Measurements from ENCODE around the gene MCL1. TPM values are rescaled to one million over a fixed set of nuclear protein-coding genes. Genes with fewer than 3 reads are reported as not detected.
"Not testable (repeated sequence)": the region's sequence is repeated elsewhere in the genome, so short reads cannot be mapped to it uniquely, and the experiment has no call there.

The MCL1 gene
- total RNA-seq, 2 donors from 2014 or later = 96.7 to 146 TPM

GRCh38 chr1:150582371-150582770 lies 3.0 kb upstream of the MCL1 start:
- DNase-seq (ENCODE audit: low spot score) = no peak
- Histone ChIP-seq H3K36me3 (peaks cover 18% of the 10 kb centered on the region), H3K4me1 (peaks cover 0 to 8% of the 10 kb centered on the region in 2 donors), H3K4me3 (no peak overlapping the region), H3K27me3 (no peaks in the 10 kb centered on the region), H3K27ac (no peak overlapping the region), H3K9me3 (no peaks in the 10 kb centered on the region)
- TF ChIP-seq, protein P1, sequence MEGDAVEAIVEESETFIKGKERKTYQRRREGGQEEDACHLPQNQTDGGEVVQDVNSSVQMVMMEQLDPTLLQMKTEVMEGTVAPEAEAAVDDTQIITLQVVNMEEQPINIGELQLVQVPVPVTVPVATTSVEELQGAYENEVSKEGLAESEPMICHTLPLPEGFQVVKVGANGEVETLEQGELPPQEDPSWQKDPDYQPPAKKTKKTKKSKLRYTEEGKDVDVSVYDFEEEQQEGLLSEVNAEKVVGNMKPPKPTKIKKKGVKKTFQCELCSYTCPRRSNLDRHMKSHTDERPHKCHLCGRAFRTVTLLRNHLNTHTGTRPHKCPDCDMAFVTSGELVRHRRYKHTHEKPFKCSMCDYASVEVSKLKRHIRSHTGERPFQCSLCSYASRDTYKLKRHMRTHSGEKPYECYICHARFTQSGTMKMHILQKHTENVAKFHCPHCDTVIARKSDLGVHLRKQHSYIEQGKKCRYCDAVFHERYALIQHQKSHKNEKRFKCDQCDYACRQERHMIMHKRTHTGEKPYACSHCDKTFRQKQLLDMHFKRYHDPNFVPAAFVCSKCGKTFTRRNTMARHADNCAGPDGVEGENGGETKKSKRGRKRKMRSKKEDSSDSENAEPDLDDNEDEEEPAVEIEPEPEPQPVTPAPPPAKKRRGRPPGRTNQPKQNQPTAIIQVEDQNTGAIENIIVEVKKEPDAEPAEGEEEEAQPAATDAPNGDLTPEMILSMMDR (IDR thresholded peaks at IDR 0.05) = no peak

DNA sequence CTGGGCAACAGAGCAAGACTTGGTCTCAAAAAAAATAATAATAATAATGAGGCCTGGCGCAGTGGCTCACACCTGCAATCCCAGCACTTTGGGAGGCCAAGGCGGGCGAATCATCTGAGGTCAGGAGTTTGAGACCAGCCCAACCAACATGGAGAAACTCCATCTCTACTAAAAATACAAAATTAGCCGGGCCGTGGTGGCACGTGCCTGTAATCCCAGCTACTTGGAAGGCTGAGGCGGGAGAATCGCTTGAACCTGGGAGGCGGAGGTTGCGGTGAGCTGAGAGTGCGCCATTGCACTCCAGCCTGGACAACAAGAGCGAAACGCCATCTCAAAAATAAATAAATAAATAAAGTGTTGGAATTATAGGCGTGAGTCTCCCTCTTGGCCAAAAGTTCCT lies 2.6 kb upstream of the MCL1 start:
- H3K4me1 ChIP-seq; H3K27ac ChIP-seq; DNase-seq (ENCODE audit: low spot score): not testable (repeated sequence)

GRCh38 chr1:150581437-150581836 lies 2.0 kb upstream of the MCL1 start:
- H3K27me3 ChIP-seq; H3K27ac ChIP-seq; H3K4me1 ChIP-seq; H3K9me3 ChIP-seq; H3K4me3 ChIP-seq; DNase-seq (ENCODE audit: low spot score): not testable (repeated sequence)
- H3K36me3 ChIP-seq = peaks cover 27% of the 10 kb centered on the region

More for the DNA sequence above, 2.6 kb upstream of the MCL1 start:
- peaks cover 22% of the 10 kb centered on the region for H3K36me3 ChIP-seq
- not testable (repeated sequence) for H3K27me3 ChIP-seq, H3K4me3 ChIP-seq, H3K9me3 ChIP-seq

- H3K4me1 ChIP-seq = peaks cover 0 to 12% of the 10 kb centered on the region in 2 donors
- H3K36me3 ChIP-seq = peaks cover 32% of the 10 kb centered on the region
- H3K27me3 ChIP-seq; H3K4me3 ChIP-seq; H3K27ac ChIP-seq; H3K9me3 ChIP-seq; DNase-seq (ENCODE audit: low spot score): not testable (repeated sequence)
These were observed 1.6 kb upstream of the MCL1 start for GRCh38 chr1:150580966-150581365.

DNA sequence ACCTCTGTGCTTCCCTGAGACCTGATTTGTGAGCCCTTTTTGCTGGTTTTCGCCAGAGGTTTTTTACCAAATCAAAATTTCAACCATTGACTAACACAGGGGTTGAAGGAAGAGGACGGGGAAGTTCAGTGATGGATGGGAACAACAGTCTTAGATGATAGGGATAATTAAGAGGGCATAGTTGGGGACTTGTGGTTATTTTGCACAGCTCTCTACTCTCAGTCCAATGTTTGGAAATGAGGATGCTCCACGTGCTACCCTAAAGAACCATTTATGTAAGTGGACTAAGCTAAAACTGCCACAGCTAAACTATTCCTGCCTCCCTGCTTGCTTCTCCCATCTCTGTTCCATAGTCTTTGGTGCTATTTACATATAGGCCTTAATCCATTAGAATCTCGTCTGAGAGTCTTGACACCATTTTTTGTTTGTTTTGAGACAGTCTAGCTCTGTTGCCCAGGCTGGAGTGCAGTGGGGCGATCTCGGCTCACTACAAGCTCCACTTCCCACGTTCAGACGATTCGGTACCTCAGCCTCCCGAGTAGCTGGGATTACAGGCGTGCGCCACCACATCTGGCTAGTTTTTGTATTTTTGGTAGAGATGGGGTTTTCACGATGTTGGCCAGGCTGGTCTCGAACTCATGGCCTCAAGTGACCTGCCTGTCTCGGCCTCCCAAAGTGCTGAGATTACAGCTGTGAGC lies 684 bp upstream of the MCL1 start:
- Histone ChIP-seq H3K36me3 (peaks cover 41% of the 10 kb centered on the region), H3K4me1 (peaks cover 0 to 19% of the 10 kb centered on the region in 2 donors), H3K9me3 (no peaks in the 10 kb centered on the region), H3K27ac (peak overlapping the region; percentile 98 to 100), H3K4me3 (peak overlapping the region; percentile 34 to 90), H3K27me3 (no peaks in the 10 kb centered on the region)
- TF ChIP-seq, protein P1 (IDR thresholded peaks at IDR 0.05) = no peak
- DNase-seq (ENCODE audit: low spot score) = no peak

GRCh38 chr1:150578272-150579109 lies 919 bp downstream of the MCL1 start:
- TF ChIP-seq, protein P1 (IDR thresholded peaks at IDR 0.05) = no peak

DNA sequence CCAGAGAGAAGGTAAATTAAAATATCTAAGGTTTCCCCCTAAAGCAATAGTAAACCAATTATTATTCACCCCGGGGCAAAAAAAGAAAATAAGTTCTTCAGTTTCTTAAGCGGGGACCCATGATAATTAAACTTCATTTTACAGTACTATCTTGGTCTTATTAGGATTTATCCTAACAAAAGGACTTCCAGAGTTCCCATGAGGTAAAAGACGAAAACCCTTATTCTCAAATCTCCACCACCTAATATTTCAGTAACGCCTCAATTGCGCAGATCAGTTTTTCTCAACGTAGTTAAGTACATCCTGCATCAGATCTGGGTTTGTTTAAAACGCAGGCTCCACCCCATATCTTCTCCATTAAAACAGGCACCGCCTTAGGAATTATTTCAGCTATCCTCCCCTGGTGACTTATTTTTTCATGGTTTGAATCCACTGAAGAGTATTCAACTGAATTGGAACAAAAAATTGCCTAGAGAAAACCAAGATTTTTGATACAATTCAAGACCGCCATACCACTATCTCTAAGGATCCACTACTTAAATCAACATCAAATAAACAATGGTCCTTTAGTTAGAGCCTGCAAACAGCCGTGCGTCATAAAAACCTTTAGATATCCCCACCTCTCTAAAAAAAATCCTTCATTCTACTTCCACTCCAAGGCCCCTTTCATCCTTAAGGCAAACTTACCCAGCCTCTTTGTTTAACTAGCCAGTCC lies 1.7 kb downstream of the MCL1 start:
- TF ChIP-seq, protein P1 (IDR thresholded peaks at IDR 0.05) = no peak
- H3K27ac ChIP-seq = peak overlapping the region; percentile 98 to 100
- DNase-seq (ENCODE audit: low spot score) = no peak
- no peaks in the 10 kb centered on the region for H3K9me3 ChIP-seq
- peaks cover 65% of the 10 kb centered on the region for H3K36me3 ChIP-seq
- peaks cover 0 to 42% of the 10 kb centered on the region in 2 donors for H3K4me1 ChIP-seq
- H3K27me3 ChIP-seq = no peaks in the 10 kb centered on the region
- peak overlapping the region; percentile 90 to 96 for H3K4me3 ChIP-seq

More at GRCh38 chr1:150578272-150579109, 919 bp downstream of the MCL1 start:
- H3K9me3 ChIP-seq = no peaks in the 10 kb centered on the region
- H3K27me3 ChIP-seq = no peaks in the 10 kb centered on the region
- H3K4me3 ChIP-seq = peak overlapping the region; percentile 90 to 96
- peaks cover 0 to 34% of the 10 kb centered on the region in 2 donors for H3K4me1 ChIP-seq
- peak overlapping the region; percentile 98 to 100 for H3K27ac ChIP-seq
- peaks cover 57% of the 10 kb centered on the region for H3K36me3 ChIP-seq
- DNase-seq (ENCODE audit: low spot score) = no peak
